ENCODE measurements around the gene ANKDD1B.
A peak's percentile ranks its signal among the peaks of the same experiment; 100 is the strongest.
"Not testable (repeated sequence)": the region's sequence is repeated elsewhere in the genome, so short reads cannot be mapped to it uniquely, and the experiment has no call there.

The ANKDD1B gene

DNA sequence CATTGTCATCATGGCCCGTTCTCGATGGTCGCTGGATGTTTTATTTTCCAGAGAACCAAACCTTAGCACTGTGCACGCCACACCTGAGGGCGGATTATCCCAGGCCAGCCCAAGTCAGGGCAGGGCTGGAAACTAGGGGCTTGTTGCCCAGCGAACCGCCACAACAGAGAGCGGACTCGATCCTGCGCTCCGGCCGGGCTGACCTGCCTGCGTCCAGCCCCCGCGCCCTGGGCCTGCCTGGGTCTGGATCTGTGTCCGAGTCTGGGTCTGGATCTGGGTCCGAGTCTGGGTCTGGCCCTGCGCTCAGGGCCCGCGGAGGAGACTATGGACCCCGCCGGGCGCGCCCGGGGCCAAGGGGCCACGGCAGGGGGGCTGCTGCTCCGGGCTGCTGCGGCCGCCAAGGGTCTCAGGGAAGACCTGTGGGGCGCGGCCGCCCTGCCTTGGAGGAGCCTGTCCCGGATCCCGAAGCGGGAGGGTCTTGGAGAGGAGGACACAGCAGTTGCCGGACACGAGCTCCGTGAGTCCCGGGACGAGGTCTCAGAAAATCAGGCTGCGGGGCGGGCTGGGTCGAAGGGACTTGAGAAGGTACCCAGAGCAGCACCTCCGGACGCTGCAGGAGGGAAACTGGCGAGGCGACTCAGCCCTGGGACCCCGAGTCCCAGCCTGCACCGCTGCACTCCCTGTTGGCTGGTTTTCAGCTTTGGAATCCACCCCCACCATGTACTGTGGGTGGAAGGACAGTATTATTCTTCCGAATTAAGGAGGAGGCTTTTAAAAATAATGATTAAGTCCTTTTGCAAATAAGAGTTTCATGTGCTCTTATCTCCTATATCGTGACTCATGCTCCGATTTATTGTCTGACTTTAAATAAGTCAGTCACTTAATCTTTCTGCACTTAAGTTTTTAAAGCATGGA lies at the start of gene ANKDD1B:
Gene ANKDD1B (plus strand): TSS at position 143 of the 915 bp plus-strand sequence. CDS start 182 bp downstream, at position 325.
- peak; percentile 14 for DNase-seq

DNA sequence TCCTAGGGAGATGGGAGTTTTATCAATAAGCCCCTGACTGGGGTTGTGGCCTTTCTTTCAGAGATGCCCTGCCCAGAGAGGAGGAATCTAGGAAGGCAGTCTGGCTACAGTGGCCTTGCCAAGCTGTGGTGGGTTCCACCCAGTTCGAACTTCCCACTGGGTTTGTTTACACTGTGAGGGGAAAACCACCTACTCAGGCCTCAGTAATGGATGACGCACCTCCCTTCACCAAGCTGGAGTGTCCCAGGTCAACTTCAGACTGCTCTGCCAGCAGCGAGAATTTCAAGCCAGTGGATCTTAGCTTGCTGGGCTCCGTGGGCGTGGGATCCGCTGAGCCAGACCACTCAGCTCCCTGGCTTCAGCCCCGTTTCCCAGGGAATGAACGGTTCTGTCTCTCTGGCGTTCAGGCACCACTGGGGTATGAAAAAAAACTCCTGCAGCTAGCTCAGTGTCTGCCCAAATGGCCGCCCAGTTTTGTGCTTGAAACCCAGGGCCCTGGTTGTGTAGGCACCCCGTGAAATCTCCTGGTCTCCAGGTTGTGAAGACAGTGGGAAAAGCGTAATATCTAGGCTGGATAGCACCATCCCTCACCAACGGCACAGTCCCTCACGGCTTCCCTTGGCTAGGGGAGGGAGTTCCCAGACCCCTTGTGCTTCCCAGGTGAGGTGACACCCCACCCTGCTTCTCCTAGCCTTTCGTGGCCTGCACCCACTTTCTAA lies 45.1 kb upstream of the ANKDD1B start:
- DNase-seq, result not testable (repeated sequence)

DNA sequence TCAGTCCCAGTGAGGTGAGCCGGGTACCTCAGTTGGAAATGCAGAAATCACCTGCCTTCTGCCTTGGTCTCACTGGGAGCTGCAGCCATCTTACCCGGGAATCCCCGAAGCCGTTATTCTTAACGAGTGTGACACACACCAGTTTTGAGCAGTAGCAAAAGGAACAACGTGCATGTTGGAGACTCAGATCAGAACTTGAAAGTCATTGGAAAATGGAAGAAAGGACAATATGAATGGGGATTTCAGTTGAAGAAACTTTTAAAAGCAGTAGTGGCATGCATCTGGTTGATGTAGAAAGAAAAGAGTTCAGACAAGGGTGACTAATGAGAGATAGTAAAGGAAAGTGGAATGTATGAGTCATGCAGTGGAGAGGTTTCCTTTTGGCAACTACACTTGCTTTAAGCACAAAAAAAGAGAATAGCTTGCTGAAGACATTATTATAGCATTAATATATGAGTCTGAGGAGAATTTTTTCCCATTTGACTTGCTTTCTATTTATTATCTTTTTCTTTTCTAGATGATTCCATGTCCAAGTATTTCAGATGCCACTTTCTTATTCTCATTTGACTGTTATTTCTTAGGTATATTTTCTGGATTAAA lies 44.4 kb upstream of the ANKDD1B start:
- DNase-seq, result peak; percentile 60

DNA sequence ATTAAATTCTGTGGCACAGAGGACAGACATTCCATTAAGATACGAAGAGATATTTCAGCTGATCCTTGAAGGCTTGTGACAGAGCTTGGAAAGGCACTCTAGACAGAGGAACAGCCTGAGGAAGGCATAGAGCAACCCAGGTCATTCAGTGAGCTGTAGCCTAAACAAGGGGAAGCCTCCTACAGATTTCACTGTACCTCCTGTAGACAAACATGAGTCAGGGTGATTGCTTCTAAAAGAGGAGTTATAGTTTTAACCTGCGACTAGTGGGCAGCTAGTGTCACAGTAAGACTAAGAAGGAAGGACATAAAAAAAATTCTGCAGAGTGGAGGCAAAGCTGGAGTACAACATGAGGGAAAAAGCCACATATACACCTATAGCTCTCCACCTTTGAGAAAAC lies 43.5 kb upstream of the ANKDD1B start:
- no peak for DNase-seq

DNA sequence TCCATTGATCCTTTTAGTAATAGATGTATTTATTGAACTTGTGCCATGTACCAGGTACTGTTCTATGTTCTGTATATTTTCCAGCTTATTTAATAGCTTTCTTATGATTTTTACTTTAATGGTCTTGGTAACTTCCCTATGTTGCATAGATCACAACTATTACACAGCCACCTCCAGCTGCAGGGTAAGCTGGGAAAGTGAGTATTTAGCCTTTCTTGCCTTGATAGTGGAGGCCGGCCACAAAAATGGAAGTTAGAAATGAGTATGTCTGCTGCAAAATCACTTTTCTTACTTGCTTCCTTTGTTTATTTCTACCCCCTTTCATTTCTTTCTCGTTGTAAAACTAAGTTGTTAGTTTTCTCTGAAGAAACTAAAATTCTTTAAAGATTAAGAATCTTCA lies 43.1 kb upstream of the ANKDD1B start:
- no peak for DNase-seq

DNA sequence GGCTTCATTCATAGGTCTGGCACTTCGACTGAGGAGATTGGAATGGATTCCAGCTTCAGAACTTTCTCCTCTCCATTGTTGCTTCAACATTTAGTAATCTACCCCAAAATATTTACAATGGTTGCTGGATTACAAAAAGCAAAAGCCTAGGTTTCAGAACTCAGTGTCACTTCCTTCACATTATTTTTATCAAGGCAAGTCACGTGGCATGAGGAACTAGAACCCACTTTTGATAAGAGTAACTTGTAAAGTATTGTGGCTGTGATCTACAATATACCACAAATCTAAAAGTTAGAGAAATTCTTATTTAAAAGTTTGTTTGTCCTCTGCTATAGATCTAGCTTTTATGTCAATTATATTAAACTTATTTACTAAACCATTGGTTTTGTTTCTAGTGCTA lies 39.7 kb upstream of the ANKDD1B start:
- no peak for DNase-seq

DNA sequence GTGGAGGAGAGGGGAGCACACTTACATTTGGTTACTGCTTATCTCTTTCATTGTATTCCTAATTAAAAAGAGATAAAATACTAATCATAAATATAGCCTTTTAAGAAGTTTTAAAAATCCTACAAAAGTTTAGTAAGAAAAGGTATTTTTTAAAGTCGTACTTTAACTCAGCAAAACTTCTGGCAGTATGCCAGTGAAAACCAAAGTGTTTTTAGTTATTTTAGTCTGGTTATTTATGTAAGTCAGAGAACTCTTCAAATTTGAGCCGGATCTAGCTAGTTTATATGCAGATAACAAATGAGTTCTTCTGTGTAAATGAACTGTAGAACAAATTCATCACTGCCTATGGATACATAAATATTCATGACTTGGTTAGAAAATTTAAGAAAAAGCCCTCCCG lies 36.5 kb upstream of the ANKDD1B start:
- no peak for DNase-seq

DNA sequence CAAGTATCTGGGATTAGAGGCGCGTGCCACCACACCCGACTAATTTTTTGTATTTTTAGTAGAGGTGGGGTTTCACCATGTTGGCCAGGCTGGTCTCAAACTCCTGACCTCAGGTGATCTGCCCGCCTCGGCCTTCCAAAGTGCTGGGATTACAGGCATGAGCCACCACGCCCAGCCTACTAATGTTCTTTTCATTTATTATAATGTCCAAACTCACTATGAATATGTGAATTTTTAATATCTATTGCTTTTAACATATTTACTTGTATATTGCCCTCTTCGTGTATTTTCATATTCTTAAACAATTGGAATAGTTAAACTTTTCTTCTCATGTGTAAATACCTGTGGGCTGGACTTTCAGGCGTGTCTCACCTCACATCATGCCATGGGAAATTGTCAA lies 33.0 kb upstream of the ANKDD1B start:
- not testable (repeated sequence) for DNase-seq

DNA sequence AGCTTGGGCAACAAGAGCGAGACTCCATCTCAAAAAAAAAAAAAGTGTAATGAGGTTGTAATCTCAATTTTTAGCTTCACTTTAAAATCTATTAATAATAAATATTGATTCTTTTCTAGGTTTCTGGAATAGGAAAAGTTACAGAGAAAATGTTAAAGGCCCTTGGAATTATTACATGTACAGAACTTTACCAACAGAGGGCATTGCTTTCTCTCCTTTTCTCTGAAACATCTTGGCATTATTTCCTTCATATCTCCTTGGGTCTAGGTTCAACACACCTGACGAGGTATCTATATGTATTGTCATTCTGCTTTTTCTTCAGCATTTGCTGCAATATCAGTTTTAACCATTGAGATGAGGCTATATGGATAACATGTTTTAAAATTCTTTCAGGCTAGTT lies 26.6 kb upstream of the ANKDD1B start:
- DNase-seq, result no peak

DNA sequence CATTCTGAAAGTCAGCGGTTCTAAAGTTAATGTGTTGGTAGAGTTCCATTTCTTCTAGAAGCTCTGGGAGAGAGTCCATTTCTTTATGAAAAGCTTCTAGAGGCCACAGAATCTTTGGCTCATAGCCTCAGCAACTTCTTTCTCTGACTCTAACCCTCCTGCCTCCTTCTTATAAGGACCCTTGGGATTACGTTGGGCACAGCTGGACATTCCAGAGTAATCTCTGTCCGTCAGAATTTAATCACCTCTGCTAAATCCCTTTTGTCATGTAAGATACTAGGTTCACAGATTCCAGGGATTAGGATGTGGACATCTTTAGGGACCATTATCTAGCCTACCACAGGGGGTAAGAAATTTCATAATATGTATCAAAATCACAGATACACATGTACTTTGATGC lies 22.6 kb upstream of the ANKDD1B start:
- no peak for DNase-seq

DNA sequence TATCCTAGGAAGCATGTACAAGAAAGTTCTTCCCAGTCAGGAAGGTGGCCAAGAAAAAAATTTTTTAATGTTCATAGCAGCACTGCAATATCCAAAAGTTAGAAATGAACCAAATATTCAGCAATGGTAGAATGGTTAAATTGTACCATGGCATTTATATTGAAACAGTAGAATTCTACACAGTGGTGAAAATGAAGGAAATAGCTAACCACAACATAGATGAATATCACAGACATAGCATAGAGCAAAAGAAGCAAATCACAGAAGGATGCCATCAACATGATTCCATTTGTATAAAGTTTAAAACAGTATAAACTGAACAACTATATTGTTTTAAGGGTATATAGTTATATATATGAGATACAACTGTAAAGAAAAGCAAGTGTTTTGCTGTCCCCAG lies 10.7 kb upstream of the ANKDD1B start:
- DNase-seq, result no peak

DNA sequence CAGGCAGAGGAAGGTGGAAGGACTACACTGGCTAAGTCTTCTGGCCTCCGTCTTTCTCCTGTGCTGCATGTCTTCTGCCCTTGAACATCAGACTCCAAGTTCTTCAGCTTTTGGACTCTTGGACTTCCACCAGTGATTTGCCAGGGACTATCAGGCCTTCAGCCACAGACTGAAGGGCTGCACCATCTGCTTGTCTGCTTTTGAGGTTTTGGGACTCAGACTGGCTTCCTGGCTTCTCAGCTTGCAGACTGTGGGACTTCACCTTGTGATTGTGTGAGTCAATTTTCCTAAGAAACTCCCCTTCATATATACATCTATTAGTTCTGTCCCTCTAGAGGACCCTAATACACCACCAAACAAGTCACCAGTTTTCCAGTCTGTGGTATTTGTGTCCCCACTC lies 9.7 kb upstream of the ANKDD1B start:
- no peak for DNase-seq

DNA sequence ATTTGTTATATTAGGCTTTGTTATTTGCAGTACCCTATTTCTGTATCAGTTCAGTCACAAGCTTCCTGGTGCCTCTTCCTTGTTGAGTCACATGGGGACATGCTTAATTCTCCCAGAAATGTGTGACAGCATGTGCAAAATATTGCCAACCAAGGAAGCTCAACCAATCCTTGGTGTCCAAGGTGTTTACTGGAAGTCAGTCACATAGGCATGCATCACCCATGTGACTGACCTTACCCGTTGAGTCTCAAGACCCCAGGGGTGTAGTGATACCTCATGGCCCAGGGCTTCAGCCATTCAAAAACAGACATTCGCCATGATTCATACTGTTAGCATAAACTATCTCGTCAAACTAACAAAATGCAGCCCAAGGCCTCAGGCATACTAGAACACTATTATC lies 9.3 kb upstream of the ANKDD1B start:
- no peak for DNase-seq

DNA sequence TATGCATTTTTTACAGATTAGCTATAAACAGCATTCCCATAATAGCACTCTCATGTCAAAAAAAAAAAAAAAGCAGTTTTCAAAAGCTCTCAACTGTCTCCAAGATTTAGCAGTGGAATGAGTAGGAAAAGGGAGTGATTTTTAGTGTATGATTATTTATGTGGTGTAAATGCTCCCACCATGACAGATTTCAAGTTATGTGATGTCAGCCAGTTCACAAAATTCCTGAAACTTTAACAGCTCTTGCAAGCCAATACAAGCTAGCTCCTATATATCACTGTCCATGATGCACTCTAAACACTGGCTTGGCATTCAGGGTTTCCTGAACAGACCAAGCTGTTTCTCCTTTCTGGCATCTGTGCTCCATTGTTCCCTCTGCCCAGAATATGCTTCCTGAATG lies 7.9 kb upstream of the ANKDD1B start:
- DNase-seq, result no peak

DNA sequence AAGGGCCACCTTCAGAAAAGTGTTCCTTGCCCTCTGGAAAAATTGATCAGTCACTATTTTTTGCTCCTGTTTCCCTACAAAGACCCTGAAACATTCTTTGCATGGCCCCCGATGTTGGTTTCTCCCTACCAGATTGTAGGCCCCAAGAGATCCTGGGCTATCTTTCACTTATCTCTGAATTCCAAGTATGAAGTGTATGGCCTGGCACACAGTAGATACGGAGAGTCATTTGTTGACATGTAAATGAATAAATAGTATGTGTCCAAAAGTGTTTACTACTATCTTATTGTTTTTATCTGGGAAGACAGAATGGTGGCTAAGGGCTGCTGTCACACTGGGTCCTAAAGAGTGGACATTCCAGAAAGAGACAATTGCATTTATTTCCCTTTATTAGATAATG lies 7.4 kb upstream of the ANKDD1B start:
- no peak for DNase-seq

DNA sequence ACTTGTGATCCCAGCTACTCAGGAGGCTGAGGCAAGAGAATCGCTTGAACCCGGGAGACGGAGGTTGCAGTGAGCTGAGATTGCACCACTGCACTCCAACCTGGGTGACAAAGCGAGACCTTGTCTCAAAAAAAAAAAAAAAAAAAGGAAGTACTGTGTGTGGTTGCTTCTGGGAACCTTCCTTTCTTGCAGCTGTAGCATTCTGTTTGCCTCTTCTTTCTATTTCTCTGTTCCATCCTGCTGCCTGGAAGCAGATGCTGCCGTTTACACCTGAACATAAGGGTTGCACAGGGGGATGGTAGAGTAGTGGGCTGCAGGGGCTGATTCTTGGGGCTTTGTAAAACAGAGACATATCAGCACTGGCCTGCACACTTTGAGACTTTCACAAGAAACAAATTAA lies 3.9 kb upstream of the ANKDD1B start:
- not testable (repeated sequence) for DNase-seq

DNA sequence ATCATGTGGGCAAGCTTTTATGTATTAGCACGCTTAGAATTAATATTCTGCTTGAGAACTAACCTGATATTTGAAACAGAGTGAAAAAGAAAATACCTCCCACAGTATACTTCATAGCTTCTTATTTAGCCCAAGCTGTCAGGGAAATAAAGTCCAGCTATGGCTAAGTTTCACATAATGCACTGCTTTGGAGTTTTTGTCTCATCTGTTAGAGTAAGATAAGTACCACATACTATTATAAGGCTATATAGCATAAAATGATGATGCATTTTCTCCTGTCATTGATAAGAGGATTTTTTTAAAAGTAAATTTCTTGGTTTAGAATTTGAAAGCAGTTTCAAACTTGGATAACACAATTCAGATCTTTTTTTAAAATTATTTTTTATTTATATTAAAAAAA lies 2.4 kb upstream of the ANKDD1B start:
- DNase-seq, result no peak

DNA sequence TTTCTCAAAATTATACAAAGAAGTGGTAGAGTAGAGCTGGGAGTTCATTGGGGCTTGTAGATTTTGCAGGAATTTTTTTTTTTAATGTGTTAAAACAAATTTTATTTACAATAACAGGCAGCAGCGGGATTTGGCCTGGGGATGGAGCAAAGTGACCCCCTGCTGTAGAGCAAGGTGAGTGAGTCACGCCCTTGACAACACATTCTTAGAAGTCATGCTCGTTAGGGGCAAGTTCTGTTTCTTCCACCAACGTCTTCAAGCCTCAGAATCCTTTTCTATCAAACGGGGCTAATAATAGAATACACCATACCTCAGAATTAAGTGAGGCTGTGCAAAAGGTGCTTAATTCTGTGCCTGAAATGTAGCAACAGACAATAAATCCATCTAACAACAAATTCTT lies 1.1 kb upstream of the ANKDD1B start:
- DNase-seq, result no peak

DNA sequence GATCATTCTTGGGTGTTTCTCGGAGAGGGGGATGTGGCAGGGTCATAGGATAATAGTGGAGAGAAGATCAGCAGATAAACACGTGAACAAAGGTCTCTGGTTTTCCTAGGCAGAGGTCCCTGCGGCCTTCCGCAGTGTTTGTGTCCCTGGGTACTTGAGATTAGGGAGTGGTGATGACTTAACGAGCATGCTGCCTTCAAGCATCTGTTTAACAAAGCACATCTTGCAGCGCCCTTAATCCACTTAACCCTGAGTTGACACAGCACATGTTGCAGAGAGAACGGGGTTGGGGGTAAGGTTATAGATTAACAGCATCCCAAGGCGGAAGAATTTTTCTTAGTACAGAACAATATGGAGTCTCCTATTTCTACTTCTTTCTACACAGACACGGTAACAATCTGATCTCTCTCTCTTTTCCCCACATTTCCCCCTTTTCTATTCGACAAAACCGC lies 368 bp upstream of the ANKDD1B start:
- DNase-seq, result not testable (repeated sequence)

DNA sequence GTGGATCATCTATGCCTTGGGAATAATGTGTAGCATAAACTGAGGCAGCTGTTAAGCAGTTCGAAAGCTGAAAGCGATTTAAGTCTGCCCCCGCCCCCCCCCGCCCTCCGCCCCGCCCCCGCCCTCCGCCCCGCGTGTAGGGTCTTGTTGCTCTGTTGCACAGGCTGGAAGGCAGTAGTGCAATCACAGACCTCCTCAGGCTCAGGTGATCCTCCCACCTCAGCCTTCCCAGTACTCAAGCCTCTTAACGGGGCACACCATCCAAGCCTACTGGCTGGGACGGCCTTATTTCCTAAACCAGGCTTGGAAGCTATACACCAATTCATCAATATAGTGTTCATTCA lies 945 bp downstream of the ANKDD1B start:
- DNase-seq, result no peak

DNA sequence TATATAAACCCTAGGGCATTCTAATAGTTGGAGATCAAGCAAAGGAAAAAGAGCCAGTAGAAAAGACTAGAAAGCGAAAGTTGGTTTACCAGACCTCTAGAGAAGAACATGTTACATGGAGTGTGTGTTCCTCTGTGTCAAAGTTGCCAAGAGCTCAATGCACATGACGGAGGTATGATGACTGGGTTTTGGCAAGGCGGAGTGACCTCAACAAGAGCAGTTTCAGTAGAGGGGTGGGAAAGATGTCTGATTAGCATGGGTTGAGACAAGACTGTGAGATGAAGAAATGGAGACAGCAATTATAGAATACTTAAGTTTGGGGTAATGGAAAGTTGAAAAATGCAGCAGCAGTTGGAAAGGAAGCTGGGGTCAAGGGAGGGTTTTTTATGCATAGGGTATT lies 1.6 kb downstream of the ANKDD1B start:
- DNase-seq, result no peak

DNA sequence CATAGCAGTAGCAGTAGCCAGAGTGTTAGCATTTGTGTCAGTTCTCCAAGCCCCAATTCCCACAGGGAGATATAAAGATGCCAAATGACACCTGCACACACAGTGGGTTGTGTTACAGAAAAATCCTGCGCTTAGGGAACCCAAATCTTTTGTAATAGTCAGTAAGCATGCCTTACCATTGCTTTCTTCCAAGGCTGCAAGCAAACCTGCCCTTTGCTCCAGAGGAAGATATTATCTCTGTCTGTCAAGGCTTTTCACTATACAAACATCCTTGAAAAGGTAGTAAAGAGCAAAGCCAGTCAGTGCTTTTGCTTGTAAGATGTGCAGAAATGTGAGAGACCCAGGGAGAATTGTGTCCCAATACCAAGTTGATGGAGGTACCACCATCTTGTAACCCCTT lies 2.9 kb downstream of the ANKDD1B start:
- no peak for DNase-seq

DNA sequence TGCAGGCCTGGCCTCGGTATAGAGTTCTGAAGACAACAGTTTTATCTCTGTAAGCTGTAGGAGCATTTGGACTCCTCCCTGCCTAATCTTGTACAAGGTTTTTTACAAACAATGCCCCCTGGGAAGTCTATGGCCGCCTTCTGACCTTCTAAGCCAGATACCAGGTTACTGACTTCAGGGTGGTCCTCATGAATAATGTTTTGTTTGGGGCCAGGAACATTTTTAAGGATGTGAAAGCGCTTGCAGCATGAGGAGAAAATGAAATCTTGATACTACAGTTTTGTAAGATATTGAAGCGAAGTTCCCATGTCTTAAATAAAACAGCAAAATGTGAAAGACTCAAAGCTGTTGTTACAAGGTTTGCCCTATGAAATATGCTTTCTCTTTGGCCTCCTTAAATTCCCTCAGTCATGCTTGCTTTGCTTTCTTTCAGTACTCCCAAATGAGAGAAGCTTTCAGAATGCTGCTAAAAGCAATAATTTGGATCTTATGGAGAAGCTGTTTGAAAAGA lies 5.2 kb downstream of the ANKDD1B start:
- no peak for DNase-seq

Measured in activated naive CD4-positive, alpha-beta T cell treated with anti-CD3 and anti-CD28 coated beads, Interleukin-2, amount 50 U/mL, for 16 hours (primary cell).